GM12878 (cell line): ENCODE data around the gene SPIRE2. TPM values are rescaled to one million over a fixed set of nuclear protein-coding genes. Genes with fewer than 3 reads are reported as not detected.

Source experiments
- ATAC-seq: fragments of 200-7000 bp; cut with Tn5 transposase; 3 replicates; pipeline ENCODE4 v1.9.1; 2020; ENCODE audit warnings: mild to moderate bottlenecking, moderate library complexity
- BruUV-seq: library from RNA; stranded (reverse); fragments of 400-500 nt; replicated peaks from 2 replicates; lab custom pipeline; 2021; lab: Mats Ljungman, UMichigan
- CTCF ChIA-PET: fragments of 300-600 bp; sonication (Branson Sonifier 250); formaldehyde crosslinking; extraction: SDS; loops from one replicate; lab custom pipeline; 2021; ENCODE audit warnings: inconsistent platforms; lab: Yijun Ruan, JAX
- POLR2A ChIA-PET: fragments of 350-600 bp; formaldehyde crosslinking; extraction: SDS; loops from one replicate; lab custom pipeline; 2021; ENCODE audit warnings: inconsistent platforms; lab: Charles Lee
- RAD21 ChIA-PET: fragments of 300-600 bp; sonication (Branson Sonifier 250); formaldehyde crosslinking; loops from one replicate; lab custom pipeline; 2023; ENCODE audit warnings: antibody characterized with exemption; ENCODE audit not compliant: unreplicated experiment; lab: Charles Lee
- SMC1A ChIA-PET: fragments of 300-600 bp; sonication (Branson Sonifier 250); formaldehyde crosslinking; loops from one replicate; lab custom pipeline; 2023; ENCODE audit not compliant: unreplicated experiment, uncharacterized antibody; lab: Charles Lee
- DNase-seq: peaks from one replicate; pipeline ENCODE4 v3.0.0-alpha.2; 2011; ENCODE audit warnings: low read depth, low spot score
- FAIRE-seq: peaks from 3 replicates; lab custom pipeline; 2011; peaks lifted over from hg19 to GRCh38; lab: Jason Lieb, UNC
- H2AFZ ChIP-seq: 2 replicates; pipeline ENCODE4 v1.6.0; 2011; ENCODE audit warnings: low read depth, low read length, control low read depth; ENCODE audit not compliant: control insufficient read depth
- H3K27ac ChIP-seq: 2 replicates; pipeline ENCODE4 v1.5.1; 2011; ENCODE audit warnings: control low read depth; ENCODE audit not compliant: control insufficient read depth, insufficient read depth
- H3K27me3 ChIP-seq, 2 experiments: replicated peaks in 1 of 2; 2 replicates each; pipeline versions ENCODE4 v1.6.0 to v1.6.1; 2011; ENCODE audit warnings: low read length in 1 of 2; ENCODE audit not compliant: control insufficient read depth in 2 of 2, insufficient read depth in 2 of 2
- H3K36me3 ChIP-seq, 2 experiments: 2 replicates each; pipeline ENCODE4 v1.5.1; 2011; ENCODE audit warnings: low read length in 1 of 2; ENCODE audit not compliant: control insufficient read depth in 2 of 2, insufficient read depth in 2 of 2
- H3K4me1 ChIP-seq: 2 replicates; pipeline ENCODE4 v1.6.1; 2011; ENCODE audit warnings: mild to moderate bottlenecking, low read length, moderate library complexity, mixed read lengths; ENCODE audit not compliant: control insufficient read depth, insufficient read depth
- H3K4me2 ChIP-seq: 2 replicates; pipeline ENCODE4 v1.6.0; 2011; ENCODE audit warnings: control low read depth; ENCODE audit not compliant: control insufficient read depth, insufficient read depth
- H3K4me3 ChIP-seq: fragments of 200-600 bp; sonication (generic); 2 replicates; pipeline ENCODE4 v1.5.1; 2016
- H3K79me2 ChIP-seq: 2 replicates; pipeline ENCODE4 v1.6.0; 2011; ENCODE audit warnings: low read length; ENCODE audit not compliant: control insufficient read depth, insufficient read depth
- H3K9ac ChIP-seq: 2 replicates; pipeline ENCODE4 v1.8.0; 2011; ENCODE audit warnings: low read length, control low read depth, mixed read lengths; ENCODE audit not compliant: control insufficient read depth, insufficient read depth
- H3K9me3 ChIP-seq: replicated peaks from 3 replicates; pipeline ENCODE4 v1.5.1; 2011; ENCODE audit warnings: mild to moderate bottlenecking, low read length; ENCODE audit not compliant: control insufficient read depth, insufficient read depth
- H4K20me1 ChIP-seq: 2 replicates; pipeline ENCODE4 v1.6.0; 2011; ENCODE audit not compliant: control insufficient read depth, insufficient read depth
- BHLHE40 ChIP-seq, 2 experiments: fragments of 450-650 bp in 1 of 2; IDR thresholded peaks; 2 replicates each; pipeline ENCODE4 v1.6.1; 2011 to 2017; ENCODE audit warnings: low read depth in 2 of 2, borderline replicate concordance in 1 of 2, improper control_type of control experiment in 1 of 2, low read length in 1 of 2, mild to moderate bottlenecking in 1 of 2
- CHD2 ChIP-seq: IDR thresholded peaks from 2 replicates; pipeline ENCODE4 v1.6.1; 2011; ENCODE audit warnings: low read depth, low read length, improper control_type of control experiment, borderline replicate concordance
- E2F8 ChIP-seq: fragments of 450-650 bp; IDR thresholded peaks from 2 replicates; pipeline ENCODE4 v1.6.1; 2018; ENCODE audit warnings: mild to moderate bottlenecking, low read depth, moderate library complexity; ENCODE audit not compliant: partially characterized antibody
- IRF4 ChIP-seq: IDR thresholded peaks from 2 replicates; pipeline ENCODE4 v1.6.1; 2011; ENCODE audit warnings: low read depth, low read length
- KAT2A ChIP-seq: conservative IDR thresholded peaks from 2 replicates; pipeline ENCODE4 v1.6.1; 2011; ENCODE audit warnings: low read depth, low read length; ENCODE audit not compliant: control insufficient read depth
- MTA3 ChIP-seq: IDR thresholded peaks from 2 replicates; pipeline ENCODE4 v1.6.1; 2012; ENCODE audit warnings: low read length, inconsistent platforms, borderline replicate concordance
- NKRF ChIP-seq: fragments of 450-650 bp; conservative IDR thresholded peaks from 2 replicates; pipeline ENCODE4 v1.6.1; 2017; ENCODE audit warnings: mild to moderate bottlenecking, moderate library complexity
- PAX8 ChIP-seq: fragments of 450-650 bp; IDR thresholded peaks from 2 replicates; pipeline ENCODE4 v1.6.1; 2017; ENCODE audit warnings: mild to moderate bottlenecking, moderate library complexity
- PBX3 ChIP-seq: IDR thresholded peaks from 2 replicates; pipeline ENCODE4 v1.6.1; 2011; ENCODE audit warnings: mild to moderate bottlenecking, low read depth, low read length, moderate library complexity; ENCODE audit not compliant: insufficient replicate concordance
- RELB ChIP-seq: fragments of 450-650 bp; IDR thresholded peaks from 2 replicates; pipeline ENCODE4 v1.6.1; 2017; ENCODE audit warnings: low read depth, mild to moderate bottlenecking, moderate library complexity
- SPI1 ChIP-seq: IDR thresholded peaks from 2 replicates; pipeline ENCODE4 v1.6.1; 2011; ENCODE audit warnings: low read depth, mild to moderate bottlenecking, low read length, moderate library complexity, borderline replicate concordance; ENCODE audit not compliant: insufficient read depth
- TBL1XR1 ChIP-seq: IDR thresholded peaks from 2 replicates; pipeline ENCODE4 v1.6.1; 2012; ENCODE audit warnings: low read depth, low read length, improper control_type of control experiment
- ZNF384 ChIP-seq: IDR thresholded peaks from 2 replicates; pipeline ENCODE4 v1.6.1; 2012; ENCODE audit warnings: low read depth, mild to moderate bottlenecking, low read length, improper control_type of control experiment, borderline replicate concordance
- WGBS: methylation state at CpG from one replicate; pipeline ENCODE4 v1.1.6; 2016; ENCODE audit warnings: low lambda C conversion rate; ENCODE audit not compliant: insufficient replicate concordance, insufficient coverage; ENCODE audit errors: missing lambda C conversion rate; 5-methylcytosine and 5-hydroxymethylcytosine counted together
- in situ Hi-C: fragments of 300-500 bp; cut with MboI; formaldehyde crosslinking; loops from 9 replicates; pipeline ENCODE4 v1.14.3; 2018; ENCODE audit warnings: mixed read lengths
- intact Hi-C: fragments of 100-400 bp; cut with micrococcal nuclease; formaldehyde crosslinking; loops from one replicate; pipeline ENCODE4 v1.14.2; 2022; ENCODE audit not compliant: unreplicated experiment
- polyA plus RNA-seq, 11 experiments: library from polyadenylated mRNA; depleted of rRNA in 4 of 11; unstranded in 6 of 11; stranded (reverse) in 5 of 11; fragments of >200 nt; fragmentation: Nextera tagmentation in 4 of 11; fragmentation: Illumina TruSeq in 1 of 11; extraction: Ambion mirVana in 4 of 11; extraction: Trizol in 1 of 11; gene quantifications; 1 replicate in 1 of 11; 2 replicates in 10 of 11; pipeline versions ENCODE4 v1.2.1 to v1.2.3, GENCODE V29; 2011 to 2016; ENCODE audit warnings: inconsistent platforms in 2 of 11, missing spikeins in 2 of 11, low read depth in 1 of 11
- total RNA-seq, 4 experiments: library from RNA; depleted of rRNA in 3 of 4; stranded (reverse); fragments of >200 nt in 3 of 4; fragmentation: Illumina TruSeq in 1 of 4; extraction: Trizol in 1 of 4; gene quantifications; 2 replicates each; pipeline versions ENCODE4 v1.2.1 to v1.2.3, GENCODE V29; 2013 to 2021

The SPIRE2 gene
- total and polyA plus RNA-seq, 10 of the 15 experiments (the other 5 are each of a cell fraction or from before 2014, with no cell fraction given), result 0.03 to 0.64 (median 0.27) TPM; not detected in 1

DNA sequence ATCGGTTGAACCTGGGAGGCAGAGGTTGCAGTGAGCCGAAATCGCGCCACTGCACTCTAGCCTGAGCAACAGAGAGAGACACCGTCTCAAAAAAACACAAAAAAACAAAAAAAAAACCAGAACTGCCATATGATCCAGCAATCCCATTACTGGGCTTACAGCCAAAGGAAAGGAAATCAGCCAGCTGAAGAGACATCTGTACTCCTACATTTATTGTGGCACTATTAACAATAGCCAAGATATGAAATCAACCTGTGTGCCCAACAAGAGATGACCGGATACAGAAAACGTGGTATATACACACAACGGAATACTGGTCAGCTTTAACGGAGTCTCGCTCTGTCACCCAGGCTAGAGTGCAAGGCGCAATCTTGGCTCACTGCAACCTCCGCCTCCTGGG, 26.5 kb upstream of the SPIRE2 start:
- no peak for TF ChIP-seq TBL1XR1
- TF ChIP-seq IRF4, result no peak
- no peak for TF ChIP-seq MTA3
- no peak for TF ChIP-seq BHLHE40 (IDR thresholded peaks at IDR 0.05; ENCODE audit: borderline replicate concordance in 1 of 2, low read depth in 2 of 2, low read length in 1 of 2)
- no peak for TF ChIP-seq SPI1
- TF ChIP-seq PBX3, result no peak
- TF ChIP-seq CHD2, result no peak
- TF ChIP-seq RELB, result no peak
- no peak for TF ChIP-seq ZNF384
- TF ChIP-seq PAX8, result no peak
- TF ChIP-seq E2F8, result no peak
- no peak for TF ChIP-seq NKRF
- TF ChIP-seq KAT2A, result no peak
- intact Hi-C loops, result no loop called here
- no TSS peak for BruUV-seq
- Histone ChIP-seq H3K4me3 (no peak overlapping the region), H3K4me2 (no peak overlapping the region), H3K4me1 (no peaks in the 10 kb centered on the region), H3K27me3 (no peaks in the 10 kb centered on the region), H2AFZ (no peak overlapping the region), H3K9ac (no peak overlapping the region), H4K20me1 (no peaks in the 10 kb centered on the region), H3K9me3 (no peaks in the 10 kb centered on the region), H3K27ac (no peak overlapping the region), H3K79me2 (no peaks in the 10 kb centered on the region), H3K36me3 (peaks cover 17 to 24% of the 10 kb centered on the region in 2 experiments; a peak in 3 of 4 replicates)
- RAD21 ChIA-PET, result interaction anchor here (0.9 to 1.5 kb wide), 2 partner anchors 13 to 59 kb away, joined by 3 read pairs; no protein-coding TSS in a partner anchor
- CTCF ChIA-PET, result interaction anchor here (0.9 to 2.5 kb wide), 3 partner anchors 9 to 191 kb away, joined by 4 to 10 read pairs (median 4); no protein-coding TSS in a partner anchor
- FAIRE-seq (no peak), DNase-seq (no peak), ATAC-seq (no peak)
- POLR2A ChIA-PET, result interaction anchor here (1.0 to 1.4 kb wide), 2 partner anchors 9 to 37 kb away, joined by 3 read pairs; no protein-coding TSS in a partner anchor
- 99% methylated on average over 12 of the region's 12 CpGs for WGBS
- SMC1A ChIA-PET, result interaction anchor here (0.7 kb wide), 1 partner anchor 1848 kb away, joined by 4 read pairs; no protein-coding TSS in a partner anchor
- in situ Hi-C loops, result no loop called here
